ENCODE results near the gene PTGDR2. TPM values are rescaled to one million over a fixed set of nuclear protein-coding genes. Genes with fewer than 3 reads are reported as not detected.

The PTGDR2 gene
- total RNA-seq, 1 donor from 2014 or later = not detected

GRCh38 chr11:60869451-60869825 is 13.7 kb upstream of the PTGDR2 start:
- Histone ChIP-seq H3K27me3 (ENCODE audit: control insufficient read depth, insufficient read depth, low read length) (no peaks in the 10 kb centered on the region), H3K4me3 (ENCODE audit: low read depth, low read length) (no peak overlapping the region), H3K36me3 (ENCODE audit: control insufficient read depth, insufficient read depth, low read length) (no peaks in the 10 kb centered on the region)
- no peak for FAIRE-seq
- TF ChIP-seq, protein P1, sequence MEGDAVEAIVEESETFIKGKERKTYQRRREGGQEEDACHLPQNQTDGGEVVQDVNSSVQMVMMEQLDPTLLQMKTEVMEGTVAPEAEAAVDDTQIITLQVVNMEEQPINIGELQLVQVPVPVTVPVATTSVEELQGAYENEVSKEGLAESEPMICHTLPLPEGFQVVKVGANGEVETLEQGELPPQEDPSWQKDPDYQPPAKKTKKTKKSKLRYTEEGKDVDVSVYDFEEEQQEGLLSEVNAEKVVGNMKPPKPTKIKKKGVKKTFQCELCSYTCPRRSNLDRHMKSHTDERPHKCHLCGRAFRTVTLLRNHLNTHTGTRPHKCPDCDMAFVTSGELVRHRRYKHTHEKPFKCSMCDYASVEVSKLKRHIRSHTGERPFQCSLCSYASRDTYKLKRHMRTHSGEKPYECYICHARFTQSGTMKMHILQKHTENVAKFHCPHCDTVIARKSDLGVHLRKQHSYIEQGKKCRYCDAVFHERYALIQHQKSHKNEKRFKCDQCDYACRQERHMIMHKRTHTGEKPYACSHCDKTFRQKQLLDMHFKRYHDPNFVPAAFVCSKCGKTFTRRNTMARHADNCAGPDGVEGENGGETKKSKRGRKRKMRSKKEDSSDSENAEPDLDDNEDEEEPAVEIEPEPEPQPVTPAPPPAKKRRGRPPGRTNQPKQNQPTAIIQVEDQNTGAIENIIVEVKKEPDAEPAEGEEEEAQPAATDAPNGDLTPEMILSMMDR (IDR thresholded peaks at IDR 0.05; ENCODE audit: insufficient read depth, low read length, severe bottlenecking) = no peak
- no peak for DNase-seq (ENCODE audit: low read depth)

- Histone ChIP-seq H3K36me3 (ENCODE audit: control insufficient read depth, insufficient read depth, low read length) (no peaks in the 10 kb centered on the region), H3K27me3 (ENCODE audit: control insufficient read depth, insufficient read depth, low read length) (no peaks in the 10 kb centered on the region), H3K4me3 (ENCODE audit: low read depth, low read length) (no peak overlapping the region)
- DNase-seq (ENCODE audit: low read depth) = no peak
- TF ChIP-seq, protein P1 (IDR thresholded peaks at IDR 0.05; ENCODE audit: insufficient read depth, low read length, severe bottlenecking) = no peak
- no peak for FAIRE-seq
These were observed 13.1 kb upstream of the PTGDR2 start for GRCh38 chr11:60868682-60869450.

- no peak overlapping the region for H3K4me3 ChIP-seq (ENCODE audit: low read depth, low read length)
- FAIRE-seq = no peak
- TF ChIP-seq, protein P1 (IDR thresholded peaks at IDR 0.05; ENCODE audit: insufficient read depth, low read length, severe bottlenecking) = no peak
- H3K27me3 ChIP-seq (ENCODE audit: control insufficient read depth, insufficient read depth, low read length) = no peaks in the 10 kb centered on the region
- DNase-seq (ENCODE audit: low read depth) = no peak
- no peaks in the 10 kb centered on the region for H3K36me3 ChIP-seq (ENCODE audit: control insufficient read depth, insufficient read depth, low read length)
These were observed 12.3 kb upstream of the PTGDR2 start for GRCh38 chr11:60867871-60868681.

- TF ChIP-seq, protein P1 (IDR thresholded peaks at IDR 0.05; ENCODE audit: insufficient read depth, low read length, severe bottlenecking) = no peak
- Histone ChIP-seq H3K4me3 (ENCODE audit: low read depth, low read length) (no peak within 1 kb of the TSS), H3K36me3 (ENCODE audit: control insufficient read depth, insufficient read depth, low read length) (no peaks in the 10 kb centered on the region), H3K27me3 (ENCODE audit: control insufficient read depth, insufficient read depth, low read length) (no peaks in the 10 kb centered on the region)
- FAIRE-seq (no peak), DNase-seq (ENCODE audit: low read depth) (no peak)
These were observed 11.4 kb upstream of the PTGDR2 start, which contains the start of gene ZP1 for GRCh38 chr11:60866911-60867870. Gene ZP1, plus strand, starts transcription at chr11:60867542. Its CDS starts 20 bp downstream, at chr11:60867562.

DNA sequence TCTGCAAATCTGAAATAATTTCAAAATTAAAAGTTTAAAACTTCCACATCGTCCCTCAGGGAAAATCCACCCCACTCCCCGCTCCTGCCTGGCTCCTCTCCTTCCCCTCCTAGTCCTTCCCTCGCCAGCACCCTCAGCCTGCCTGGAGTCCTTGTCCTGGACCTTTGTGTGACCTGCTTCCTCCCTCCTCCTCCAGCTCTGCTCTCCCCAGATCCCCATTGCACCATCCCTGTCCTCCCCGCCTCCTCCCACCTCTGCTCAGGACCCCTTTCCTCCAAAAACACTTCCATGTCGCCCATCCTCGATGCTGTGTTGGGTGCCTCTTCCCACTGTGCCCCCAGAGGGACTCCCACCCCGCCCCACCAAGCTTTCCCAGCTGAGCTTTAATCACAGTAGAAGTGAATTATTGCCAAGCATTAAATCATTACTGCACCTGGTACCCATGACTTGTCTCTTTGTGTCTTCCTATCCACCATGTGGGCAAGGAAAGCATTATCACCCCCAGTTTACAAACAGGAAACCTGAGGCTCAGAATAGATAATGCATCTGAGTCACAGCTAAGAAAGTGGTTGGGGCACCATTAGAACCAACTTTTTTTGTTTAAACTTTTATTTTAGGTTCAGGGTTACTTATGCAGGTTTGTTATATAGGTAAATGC is 9.2 kb upstream of the PTGDR2 start:
- no peak for FAIRE-seq
- H3K27me3 ChIP-seq (ENCODE audit: control insufficient read depth, insufficient read depth, low read length) = no peaks in the 10 kb centered on the region

More for the DNA sequence above, 9.2 kb upstream of the PTGDR2 start:
- Histone ChIP-seq H3K4me3 (ENCODE audit: low read depth, low read length) (no peak overlapping the region), H3K36me3 (ENCODE audit: control insufficient read depth, insufficient read depth, low read length) (no peaks in the 10 kb centered on the region)
- TF ChIP-seq, protein P1 (IDR thresholded peaks at IDR 0.05; ENCODE audit: insufficient read depth, low read length, severe bottlenecking) = no peak
- DNase-seq (ENCODE audit: low read depth) = no peak
